Hippocampal formation (tissue), 2 donors: ENCODE data around the gene LMX1B.

Experiments used
- DNase-seq, 2 donors: peaks; one replicate each; lab custom pipeline; 2025; lab: John Stamatoyannopoulos, UW

The LMX1B gene

DNA sequence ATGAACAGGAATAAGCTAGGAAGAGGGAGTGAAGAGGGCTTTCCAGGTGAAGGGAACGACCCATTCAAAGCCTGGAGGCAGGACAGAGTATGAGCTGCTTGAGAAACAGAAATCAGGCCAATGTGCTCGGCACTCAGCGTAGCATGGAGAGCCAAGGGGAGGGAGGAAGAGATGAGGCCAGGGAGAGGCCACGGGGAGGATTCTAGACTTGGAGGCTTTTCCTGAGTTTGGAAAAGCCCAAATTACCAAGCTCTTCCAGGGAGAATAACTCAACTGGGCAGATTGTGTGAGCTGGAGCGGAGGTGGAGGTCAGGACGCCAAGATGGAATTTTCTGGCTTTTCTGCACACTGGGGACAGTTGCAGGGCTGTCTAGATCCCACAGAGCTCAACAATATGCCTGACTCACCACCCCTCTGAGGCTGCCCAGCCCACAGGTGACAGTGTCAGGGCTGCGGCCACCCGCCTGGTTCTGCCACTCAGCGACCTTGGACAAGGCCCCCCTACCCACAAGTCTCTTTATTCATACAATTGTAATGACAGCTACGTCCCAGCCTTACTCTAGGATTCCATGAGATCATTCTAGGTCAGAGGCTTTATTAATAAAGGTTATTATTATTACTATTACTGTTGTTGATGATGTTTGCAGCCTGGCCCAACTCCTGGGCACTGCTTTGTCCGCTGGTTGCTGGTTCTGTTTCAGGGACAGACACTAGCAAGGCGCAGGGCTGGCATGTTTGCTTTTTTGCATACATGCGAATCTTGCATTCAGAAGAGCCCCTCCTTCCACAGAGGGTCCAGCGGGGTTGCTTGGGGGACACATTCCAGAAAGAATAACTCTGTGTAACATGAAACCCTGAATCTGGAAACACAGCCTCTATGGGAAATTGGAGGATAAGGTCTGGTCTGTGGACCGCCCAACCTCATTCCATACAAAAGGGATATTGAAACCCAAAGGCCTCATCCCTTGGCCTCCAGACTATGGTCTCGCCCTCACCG is 9.4 kb upstream of the LMX1B start:
- no peak for DNase-seq

DNA sequence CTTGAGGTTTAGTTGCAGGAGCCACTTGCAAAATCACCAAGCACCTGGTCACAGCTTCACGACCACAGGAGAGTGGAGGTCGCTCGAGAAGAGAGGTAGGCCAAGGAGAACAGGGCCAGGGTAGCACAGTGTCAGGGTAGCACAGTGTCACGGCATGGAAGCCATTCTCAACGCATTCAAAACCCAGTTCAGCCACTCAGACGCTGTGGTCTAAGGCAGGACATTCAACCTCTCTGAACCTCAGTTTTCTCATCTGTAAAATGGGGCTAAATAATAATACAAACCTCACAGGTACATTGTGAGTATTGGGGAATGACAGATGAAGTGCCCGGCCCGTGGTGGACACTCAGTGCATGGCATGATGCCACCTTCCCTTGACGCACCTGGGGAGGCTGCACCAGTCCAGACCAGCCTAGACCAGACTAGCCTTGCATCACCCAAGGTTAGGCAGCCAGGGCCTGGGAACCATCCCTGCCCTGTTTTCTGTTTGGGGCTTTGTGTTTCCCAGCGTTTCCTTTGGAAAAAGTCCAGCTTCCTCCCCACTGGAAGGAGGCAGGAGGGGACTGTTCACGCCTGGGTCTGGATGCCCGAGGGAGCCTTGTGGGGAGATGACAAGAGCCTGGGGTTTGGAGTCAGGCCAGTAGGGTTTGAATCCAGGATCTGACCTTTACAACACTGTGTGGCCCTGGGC is 7.8 kb upstream of the LMX1B start:
- no peak for DNase-seq

- no peak for DNase-seq
These were observed 7.3 kb upstream of the LMX1B start for GRCh38 chr9:126606483-126606870.

DNA sequence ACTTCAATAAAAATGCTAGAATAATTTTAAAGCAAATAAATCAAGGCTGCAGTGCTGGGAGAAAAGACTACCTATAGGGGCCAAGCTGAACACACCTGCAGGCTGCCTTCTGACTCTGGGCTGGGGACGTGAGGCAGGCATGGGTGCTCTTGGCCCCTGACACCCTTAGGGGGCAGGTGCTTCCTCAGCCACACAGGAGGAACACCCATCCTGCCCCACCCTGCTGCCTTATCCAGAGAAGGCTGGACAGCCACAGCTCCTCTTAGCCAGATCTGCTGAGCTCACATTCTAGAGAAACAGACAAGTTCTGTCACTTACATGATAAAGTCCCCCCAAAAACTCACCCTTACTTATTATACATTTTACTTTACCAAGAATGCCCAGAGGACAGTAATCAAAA is 6.6 kb upstream of the LMX1B start:
- no peak for DNase-seq

- no peak for DNase-seq
These were observed 6.0 kb upstream of the LMX1B start for GRCh38 chr9:126607731-126608130.

GRCh38 chr9:126608551-126608950 is 5.2 kb upstream of the LMX1B start:
- no peak for DNase-seq

DNA sequence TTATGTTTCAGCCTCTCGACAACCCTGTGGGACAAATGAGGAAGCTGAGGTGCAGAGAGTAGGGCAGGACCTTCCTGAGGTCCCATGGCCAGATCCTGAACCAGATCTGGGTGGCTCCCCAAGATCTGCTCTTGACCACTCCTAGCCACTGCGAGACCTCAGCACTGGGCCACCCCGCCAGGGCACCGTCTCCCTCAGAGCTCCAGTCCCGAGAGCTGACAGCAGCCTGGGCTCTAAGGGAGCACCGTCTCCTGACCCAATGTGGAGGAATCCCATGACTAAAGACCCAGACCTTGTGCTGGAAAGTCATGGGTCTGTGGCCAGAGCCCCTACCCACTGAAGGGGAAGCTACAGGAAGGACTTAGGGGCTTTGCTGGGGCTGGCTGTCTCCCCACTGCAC is 4.5 kb upstream of the LMX1B start:
- DNase-seq, result no peak

- no peak for DNase-seq
These were observed 3.9 kb upstream of the LMX1B start for GRCh38 chr9:126609711-126610388.

- DNase-seq, result no peak
These were observed 2.5 kb upstream of the LMX1B start for GRCh38 chr9:126611193-126611591.

DNA sequence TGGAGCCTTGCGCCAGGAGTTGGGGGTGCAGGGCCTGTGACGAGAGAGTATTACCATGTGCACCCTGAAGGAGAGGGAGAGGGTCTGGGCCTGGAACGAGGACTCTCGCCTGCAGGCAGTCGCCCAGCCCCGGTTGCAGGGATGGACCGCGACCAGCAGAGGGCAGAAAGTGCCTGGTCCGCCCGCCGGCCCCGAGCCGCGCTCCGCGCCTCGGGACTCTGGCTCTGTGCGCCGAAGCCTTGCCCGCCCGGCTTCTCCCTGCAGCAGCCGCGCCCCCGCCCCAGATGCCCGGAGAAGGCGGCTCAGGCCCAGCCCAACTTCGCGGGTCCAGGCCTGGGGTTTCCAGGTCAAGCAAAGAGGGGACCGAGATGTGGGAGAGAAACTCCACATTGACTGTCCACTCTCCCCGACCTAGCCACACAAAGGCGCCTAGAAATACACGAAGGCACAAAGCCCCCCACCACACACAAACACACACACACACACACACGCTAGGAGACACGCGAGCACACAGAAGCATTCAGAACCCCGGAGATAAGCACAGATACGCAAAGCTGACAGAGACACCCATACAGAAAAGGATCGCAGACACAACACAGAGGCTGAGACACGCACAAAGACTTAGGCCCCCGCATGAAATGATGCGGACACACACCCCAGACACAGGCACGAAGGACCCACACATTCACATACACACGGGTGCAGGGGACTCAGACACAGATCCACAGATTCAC is 2.0 kb upstream of the LMX1B start:
- peak; percentile 16 to 48 for DNase-seq

- no peak for DNase-seq
These were observed 1.4 kb upstream of the LMX1B start for GRCh38 chr9:126612326-126612812.

DNA sequence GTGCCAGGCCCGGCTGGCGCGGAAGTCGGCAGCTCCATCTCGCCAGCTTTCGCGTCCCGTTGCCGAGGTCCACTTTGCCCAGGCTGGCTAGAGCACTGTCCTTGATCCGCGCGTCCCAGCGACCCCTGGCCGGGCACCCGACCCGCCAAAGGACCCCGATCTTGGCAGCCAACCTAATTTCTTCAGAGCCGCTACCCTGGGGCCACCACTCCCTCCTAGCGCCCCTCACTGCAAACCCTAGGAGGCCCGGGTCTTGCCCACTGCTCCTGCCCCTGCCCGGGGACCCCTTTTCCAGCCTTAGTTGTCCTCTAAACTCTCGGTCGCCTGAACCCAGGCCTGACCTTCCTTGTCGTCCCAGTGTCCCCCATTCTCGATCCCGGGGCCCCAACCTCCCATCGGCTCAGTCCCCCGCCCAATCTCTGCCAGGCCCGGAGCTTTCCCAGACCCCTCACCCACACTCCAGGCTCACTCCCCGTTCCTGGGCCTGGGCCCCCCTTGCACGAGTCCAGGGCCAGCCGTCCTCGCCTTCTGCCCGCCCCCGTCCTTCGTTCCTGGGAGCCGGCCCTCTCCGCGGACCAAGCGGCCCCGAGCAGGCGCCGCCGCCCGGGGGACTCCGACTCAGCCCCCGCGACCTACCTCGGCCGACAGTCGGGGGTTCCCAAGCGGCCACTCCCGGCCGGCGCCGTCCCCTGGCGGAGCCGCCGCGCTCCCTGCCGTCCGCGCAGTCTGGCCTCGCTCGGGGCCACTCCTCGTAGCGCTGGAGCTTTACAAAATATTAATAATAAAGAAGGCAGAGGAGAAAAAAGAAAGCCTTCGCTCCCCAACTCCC is 701 bp upstream of the LMX1B start:
- DNase-seq, result no peak

GRCh38 chr9:126614088-126614454 is 343 bp downstream of the LMX1B start:
- DNase-seq, result no peak

DNA sequence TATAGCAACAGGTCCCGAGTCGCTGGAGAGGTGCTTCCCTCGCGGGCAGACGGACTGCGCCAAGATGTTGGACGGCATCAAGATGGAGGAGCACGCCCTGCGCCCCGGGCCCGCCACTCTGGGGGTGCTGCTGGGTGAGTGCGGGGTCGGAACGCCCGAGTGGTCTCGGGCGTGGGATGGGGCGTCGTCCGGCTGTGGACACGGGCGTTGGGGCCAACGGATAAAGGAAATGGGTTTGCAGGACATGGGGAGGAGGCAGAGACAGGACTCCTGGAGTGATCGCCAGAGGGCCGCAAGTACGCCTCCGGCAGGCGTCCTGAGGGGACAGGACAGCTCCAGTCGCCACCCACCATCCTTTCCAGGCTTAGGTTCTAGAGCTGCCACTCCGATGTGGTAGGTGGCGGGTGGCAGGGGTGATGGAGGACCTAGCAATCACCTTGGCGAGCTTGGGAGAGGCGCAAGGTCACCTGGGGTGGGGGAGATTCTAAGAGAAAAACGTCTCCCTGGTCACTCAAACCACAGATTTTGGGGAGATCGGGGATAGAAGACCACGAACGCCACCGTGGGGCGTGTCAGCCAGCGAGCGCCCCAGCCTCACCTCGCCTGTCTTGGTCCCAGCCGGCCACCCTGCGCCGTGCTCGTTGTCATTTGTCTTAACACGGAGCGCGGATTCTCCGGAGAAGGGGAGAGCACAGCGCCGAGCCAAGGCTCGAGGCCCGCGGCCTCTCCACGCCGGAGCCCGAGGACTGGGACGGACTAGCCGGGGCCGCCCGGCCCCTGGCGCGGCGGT is 922 bp downstream of the LMX1B start:
- DNase-seq, result no peak

- DNase-seq, result no peak
These were observed 1.6 kb downstream of the LMX1B start for GRCh38 chr9:126615245-126615790.

GRCh38 chr9:126615791-126616447 is 2.2 kb downstream of the LMX1B start:
- DNase-seq, result no peak

GRCh38 chr9:126616521-126616976 is 2.8 kb downstream of the LMX1B start:
- DNase-seq, result no peak

- no peak for DNase-seq
These were observed 3.5 kb downstream of the LMX1B start for GRCh38 chr9:126617003-126617822.
